ENCODE measurements around the gene ATP6V1F.

ATP6V1F gene

DNA sequence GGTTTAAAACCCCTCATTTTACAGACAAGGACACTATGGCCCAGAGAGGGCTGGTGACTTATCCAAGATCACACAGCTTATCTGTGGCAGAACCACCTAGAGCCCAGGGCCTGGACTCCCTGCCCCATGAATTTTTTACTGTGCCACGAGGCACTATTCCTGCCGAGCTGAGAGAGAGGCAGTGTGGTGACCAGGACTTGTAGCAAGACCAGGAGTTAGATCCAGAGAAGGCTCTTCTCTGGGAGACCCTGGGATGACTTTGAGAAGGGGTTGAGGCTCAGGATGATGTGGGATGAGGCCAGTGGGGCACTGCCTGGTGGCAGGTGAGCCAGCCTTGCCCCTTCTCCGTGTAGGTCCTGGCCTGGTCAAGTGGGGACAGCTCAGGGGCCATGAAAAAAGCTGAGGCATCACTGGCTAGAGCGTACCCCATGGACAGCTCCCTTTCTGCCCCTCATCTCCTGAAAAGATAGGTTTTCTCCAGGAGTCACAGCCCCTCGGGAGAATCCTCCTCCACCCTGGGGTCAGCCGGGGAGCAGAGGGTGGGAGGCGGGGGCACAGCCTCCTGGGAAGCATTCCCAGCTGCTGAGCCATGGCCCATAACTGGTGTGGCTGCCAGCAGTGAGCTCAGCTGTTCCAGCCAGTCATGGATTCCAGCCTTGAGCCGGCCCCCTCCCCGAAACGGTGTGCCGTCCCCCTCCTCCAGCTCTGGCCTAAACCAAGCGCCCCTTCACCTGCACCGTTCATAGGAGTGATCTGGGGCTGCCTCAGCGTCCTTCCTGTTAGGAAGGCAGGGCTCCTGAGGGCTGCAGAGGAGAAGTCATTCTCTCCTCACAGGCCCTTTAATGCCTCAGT lies 26.6 kb upstream of the ATP6V1F start:
- no peak for DNase-seq

DNA sequence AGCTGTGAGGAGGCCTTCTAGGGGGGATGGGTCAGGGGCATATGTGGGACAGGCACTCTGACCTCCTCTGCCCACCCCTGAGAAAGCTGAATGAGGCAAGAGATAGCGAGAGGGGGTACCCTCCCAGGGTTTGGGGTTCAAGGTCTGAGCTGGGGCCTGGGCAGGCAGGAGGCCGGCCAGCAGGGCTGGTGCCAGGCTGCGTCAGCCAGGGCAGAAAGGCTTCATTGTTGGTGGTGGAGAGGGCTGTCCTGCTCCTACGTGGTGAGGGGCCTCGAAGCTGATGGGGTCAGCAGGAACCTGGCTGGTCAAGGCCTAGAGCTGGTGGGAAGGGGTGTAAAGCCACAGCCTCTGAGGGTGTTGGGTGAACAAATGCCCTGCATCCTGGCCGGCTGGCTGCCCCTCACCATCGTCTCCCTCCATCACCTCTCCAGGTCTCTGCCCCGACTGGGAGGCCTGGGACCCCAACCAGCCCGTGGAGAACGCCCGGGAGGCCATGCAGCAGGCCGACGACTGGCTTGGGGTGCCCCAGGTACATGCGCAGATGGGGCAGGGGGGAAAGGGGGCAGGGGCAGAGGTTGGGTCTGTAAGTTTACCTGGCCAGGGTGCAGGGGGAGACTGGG lies 25.8 kb upstream of the ATP6V1F start:
- DNase-seq: no peak

DNA sequence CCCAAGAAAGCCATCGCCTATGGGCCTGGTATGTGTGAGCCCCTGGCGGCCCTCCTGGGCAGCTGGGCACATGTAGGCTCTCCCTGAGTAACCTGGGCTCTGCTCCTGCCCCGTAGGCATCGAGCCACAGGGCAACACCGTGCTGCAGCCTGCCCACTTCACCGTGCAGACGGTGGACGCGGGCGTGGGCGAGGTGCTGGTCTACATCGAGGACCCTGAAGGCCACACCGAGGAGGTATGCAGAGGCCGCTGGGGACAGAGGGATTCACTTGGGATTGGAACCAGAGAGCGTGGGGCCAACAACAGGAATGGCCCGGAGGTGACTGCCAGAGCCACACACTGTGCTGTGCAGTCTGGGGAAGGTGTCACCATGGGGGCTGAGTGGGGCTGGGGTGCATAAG lies 25.1 kb upstream of the ATP6V1F start:
- DNase-seq: no peak

DNA sequence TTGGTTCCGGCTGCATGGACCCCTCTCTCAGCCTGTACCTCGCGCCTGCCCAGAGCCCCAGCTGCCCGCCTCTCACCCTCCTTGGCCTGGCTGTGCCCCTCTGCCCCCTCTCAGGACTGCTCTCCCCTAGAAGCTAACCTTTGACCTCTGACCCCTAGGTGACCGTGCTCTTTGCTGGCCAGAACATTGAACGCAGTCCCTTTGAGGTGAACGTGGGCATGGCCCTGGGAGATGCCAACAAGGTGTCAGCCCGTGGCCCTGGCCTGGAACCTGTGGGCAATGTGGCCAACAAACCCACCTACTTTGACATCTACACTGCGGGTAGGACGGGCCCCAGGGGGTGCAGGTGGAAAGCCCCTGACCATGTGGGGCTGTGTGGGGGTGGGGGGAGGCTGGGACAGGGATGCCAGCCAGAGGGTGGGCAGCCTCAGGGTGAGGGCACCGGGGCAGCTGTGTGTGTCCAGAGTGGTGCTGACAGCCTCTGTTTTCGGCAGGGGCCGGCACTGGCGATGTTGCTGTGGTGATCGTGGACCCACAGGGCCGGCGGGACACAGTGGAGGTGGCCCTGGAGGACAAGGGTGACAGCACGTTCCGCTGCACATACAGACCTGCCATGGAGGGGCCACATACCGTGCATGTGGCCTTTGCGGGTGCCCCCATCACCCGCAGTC lies 24.4 kb upstream of the ATP6V1F start:
- DNase-seq: no peak

DNA sequence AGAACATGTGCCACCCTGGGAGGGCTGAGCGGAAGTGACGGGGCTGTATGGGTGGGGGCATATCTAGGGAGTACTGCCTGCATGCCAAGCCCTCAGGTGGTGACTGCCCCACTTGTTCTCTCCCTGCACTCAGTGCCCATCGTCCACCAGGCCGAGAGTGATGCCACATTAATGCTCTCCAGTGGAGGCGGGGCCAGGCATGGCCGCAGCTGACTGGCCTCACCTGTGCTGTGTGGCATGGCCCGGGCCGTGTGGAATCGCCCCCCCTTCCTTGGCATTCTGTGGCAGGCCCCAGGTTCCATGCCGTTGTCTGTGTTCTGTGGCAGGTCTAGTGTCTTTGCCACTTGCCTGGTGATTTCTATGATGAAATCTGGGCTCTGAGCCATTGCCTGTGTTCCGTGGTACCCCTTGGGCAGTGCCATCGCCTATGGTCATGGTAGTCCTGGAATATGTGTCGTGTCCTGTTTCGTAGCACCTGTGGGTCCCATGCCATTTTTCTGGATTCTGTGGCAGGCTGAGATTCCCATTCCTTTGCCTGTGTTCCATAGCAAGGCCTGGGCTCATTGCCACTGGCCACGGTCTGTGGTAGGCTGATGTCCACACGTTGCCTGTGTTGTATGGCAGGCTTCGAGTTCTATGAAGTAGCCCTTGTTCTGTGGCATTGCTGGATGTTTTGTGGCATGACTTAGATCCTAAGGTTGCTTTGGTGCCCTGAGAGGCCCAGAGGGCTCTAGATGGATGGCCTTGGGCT lies 23.5 kb upstream of the ATP6V1F start:
- no peak for DNase-seq

DNA sequence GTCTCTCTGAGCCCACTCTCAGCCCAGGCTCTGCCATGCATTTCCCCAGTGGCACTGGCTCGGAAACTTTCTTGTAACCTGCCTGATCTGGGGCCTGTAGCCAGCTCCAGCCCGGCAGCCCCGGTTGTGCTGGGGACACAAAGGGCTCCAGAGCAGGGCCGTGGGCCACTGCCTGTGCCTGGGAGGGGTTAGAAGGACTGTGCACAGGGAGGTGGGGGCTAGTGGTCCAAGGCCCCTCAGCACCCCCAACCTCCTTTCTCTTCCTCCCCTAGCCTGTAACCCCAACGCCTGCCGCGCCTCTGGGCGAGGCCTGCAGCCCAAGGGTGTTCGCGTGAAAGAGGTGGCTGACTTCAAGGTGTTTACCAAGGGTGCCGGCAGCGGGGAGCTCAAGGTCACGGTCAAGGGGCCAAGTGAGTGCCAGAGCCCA lies 22.9 kb upstream of the ATP6V1F start:
- DNase-seq: no peak

DNA sequence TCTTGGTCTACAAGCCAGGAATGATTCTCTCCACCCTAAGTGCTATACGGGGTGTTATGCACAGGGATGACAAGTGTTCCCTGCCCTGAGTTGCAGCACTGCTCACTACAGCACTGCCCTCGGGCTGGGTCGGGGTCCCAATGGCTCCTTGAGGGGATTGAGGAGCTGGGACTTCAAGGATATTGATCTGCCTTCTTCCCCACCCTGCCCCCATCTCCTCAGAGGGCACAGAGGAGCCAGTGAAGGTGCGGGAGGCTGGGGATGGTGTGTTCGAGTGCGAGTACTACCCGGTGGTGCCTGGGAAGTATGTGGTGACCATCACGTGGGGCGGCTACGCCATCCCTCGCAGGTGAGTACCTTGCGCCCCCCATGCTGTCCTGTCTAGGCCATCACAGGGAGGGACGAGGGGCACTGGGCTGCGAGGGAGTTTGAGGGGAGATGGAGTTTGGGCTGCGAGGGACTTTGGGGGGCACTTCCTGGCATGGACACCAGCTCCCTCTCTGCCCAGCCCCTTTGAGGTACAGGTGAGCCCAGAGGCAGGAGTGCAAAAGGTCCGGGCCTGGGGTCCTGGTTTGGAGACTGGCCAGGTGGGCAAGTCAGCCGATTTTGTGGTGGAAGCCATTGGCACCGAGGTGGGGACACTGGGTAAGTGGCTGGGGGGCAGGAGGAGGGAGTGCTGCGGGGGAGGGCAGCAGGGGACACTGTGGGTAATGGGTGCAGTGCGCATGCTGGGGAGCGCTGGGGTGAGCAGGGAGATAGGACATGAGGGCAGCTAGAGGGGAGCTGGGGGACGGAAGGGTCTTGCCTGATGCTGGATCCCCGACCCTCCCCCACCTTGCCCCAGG lies 22.1 kb upstream of the ATP6V1F start:
- DNase-seq: no peak

DNA sequence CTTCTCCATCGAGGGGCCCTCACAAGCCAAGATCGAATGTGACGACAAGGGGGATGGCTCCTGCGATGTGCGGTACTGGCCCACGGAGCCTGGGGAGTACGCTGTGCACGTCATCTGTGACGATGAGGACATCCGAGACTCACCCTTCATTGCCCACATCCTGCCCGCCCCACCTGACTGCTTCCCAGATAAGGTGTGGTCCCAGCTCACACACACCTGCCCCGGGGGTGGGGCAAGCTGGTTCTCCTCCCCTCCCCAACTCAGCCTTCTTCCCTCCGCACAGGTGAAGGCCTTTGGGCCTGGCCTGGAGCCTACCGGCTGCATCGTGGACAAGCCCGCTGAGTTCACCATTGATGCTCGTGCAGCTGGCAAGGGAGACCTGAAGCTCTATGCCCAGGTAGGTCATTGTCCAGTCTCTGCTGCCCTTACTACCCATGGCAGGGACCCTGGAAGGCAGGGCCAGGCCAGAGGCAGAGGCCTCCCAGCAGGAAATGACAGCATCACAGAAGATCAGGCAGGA lies 21.4 kb upstream of the ATP6V1F start:
- no peak for DNase-seq

DNA sequence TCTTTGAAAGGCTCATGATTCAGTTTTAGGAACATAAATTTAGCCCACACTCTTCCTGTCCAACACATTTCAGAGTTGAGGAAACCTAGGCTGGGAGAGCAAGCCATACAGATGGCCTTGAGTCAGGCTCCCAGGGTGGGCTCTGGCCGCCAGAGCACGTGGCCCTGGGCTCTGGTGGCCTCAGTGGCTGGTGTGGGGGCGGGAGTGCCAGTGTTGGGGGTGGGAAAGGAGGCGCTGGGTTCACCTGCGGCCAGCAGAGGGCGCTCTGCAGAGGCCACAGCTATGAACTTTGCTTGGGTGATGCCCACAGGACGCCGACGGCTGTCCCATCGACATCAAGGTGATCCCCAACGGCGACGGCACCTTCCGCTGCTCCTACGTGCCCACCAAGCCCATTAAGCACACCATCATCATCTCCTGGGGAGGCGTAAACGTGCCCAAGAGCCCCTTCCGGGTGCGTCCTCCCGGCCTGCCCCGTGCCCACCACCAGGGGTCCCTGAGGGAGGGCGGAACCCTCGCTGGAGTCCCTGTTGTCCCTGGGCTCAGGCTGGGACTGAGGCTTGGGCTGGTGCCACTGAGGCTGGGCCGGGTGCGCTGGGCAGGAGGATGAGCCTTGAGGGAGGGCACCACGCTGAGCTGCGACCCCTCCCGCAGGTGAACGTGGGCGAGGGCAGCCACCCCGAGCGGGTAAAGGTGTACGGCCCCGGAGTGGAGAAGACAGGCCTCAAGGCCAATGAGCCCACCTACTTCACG lies 20.6 kb upstream of the ATP6V1F start:
- no peak for DNase-seq

DNA sequence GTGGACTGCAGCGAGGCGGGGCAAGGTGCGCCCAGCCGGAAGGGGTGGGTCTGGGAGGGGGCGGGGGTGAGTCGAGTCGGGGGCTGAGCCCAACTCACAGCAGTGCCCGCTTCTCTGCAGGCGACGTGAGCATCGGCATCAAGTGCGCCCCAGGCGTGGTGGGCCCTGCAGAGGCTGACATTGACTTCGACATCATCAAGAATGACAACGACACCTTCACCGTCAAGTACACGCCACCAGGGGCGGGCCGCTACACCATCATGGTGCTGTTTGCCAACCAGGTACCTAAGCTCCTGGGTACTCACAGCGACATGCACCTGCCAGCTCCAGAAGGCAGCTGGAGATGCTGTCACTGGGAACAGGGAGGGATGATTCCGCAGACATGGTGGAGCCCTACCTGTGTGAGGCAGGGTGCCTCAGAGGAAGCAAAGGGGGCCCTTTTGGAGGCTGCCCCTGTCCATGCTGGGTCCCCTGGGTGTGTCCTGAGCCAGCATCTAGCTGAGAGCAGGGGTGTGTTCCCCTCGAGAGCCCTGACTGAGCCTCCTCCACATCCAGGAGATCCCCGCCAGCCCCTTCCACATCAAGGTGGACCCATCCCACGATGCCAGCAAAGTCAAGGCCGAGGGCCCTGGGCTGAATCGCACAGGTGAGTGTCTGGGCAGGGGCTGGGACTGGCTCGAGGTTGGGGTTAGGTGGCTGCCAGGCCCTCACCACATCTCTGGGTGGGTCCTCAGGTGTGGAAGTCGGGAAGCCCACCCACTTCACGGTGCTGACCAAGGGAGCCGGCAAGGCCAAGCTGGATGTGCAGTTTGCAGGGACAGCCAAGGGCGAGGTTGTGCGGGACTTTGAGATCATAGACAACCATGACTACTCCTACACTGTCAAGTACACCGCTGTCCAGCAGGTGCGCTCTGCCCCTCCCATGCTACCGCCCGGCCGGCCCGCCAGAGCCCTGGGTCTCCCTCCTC lies 19.7 kb upstream of the ATP6V1F start:
- DNase-seq: no peak

DNA sequence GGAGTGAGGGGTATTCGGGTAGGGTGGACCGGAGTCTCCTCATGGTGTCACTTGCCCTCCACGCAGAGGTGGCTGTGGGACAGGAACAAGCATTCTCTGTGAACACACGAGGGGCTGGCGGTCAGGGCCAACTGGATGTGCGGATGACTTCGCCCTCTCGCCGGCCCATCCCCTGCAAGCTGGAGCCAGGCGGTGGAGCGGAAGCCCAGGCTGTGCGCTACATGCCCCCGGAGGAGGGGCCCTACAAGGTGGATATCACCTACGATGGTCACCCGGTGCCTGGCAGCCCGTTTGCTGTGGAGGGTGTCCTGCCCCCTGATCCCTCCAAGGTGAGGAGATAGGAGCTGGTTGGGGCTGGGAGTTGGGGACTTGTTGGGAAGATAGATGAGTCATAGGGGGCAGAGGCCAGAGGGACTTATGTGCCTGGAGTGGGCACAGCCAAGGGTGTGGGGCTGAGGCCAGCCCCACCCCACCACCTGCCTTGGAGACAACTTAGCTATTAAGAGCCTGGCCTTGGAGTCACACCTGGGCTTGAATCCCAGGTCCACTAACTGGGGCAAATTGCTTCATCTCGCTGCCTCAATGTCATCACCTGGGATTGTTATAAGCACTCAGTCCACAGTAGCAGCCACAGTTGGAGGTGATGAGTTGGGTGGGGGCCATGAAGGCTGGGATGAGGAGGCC lies 18.6 kb upstream of the ATP6V1F start:
- no peak for DNase-seq

DNA sequence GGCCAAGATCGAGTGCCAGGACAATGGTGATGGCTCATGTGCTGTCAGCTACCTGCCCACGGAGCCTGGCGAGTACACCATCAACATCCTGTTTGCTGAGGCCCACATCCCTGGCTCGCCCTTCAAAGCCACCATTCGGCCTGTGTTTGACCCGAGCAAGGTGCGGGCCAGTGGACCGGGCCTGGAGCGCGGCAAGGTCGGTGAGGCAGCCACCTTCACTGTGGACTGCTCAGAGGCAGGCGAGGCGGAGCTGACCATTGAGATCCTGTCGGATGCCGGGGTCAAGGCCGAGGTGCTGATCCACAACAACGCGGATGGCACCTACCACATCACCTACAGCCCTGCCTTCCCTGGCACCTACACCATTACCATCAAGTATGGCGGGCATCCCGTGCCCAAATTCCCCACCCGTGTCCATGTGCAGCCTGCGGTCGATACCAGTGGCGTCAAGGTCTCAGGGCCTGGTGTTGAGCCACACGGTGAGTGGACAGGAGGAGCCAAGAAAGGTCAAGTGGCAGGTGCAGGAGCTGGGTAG lies 17.8 kb upstream of the ATP6V1F start:
- no peak for DNase-seq

DNA sequence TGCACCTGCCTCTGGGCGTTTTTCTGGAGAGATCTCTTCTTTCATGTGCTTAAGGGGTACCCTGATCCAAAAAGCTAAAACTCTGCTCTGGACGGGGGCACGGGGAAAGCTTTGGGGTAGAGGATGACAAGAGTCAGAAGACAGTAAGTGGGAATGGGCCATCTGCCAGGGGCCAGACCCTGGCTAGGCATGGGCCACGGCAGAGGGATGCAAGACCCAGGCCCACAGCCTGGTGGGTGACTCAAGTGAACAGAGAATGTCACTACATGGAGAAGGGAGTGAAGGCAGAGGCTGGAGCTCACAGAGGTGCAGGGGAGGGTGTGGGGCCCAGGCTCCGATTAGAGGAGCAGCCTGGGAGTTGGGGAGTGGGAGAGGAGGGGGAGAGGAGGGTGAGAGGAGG lies 17.2 kb upstream of the ATP6V1F start:
- DNase-seq: no peak

DNA sequence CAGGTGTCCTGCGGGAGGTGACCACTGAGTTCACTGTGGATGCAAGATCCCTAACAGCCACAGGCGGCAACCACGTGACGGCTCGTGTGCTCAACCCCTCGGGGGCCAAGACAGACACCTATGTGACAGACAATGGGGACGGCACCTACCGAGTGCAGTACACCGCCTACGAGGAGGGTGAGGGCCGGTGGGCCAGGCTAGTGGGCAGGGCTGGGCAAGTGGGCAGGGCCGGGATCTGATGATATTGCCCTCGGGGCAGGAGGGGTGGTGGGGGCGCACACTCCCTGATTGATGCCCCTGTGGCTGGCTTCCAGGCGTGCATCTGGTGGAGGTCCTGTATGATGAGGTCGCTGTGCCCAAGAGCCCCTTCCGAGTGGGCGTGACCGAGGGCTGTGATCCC lies 16.7 kb upstream of the ATP6V1F start:
- no peak for DNase-seq

DNA sequence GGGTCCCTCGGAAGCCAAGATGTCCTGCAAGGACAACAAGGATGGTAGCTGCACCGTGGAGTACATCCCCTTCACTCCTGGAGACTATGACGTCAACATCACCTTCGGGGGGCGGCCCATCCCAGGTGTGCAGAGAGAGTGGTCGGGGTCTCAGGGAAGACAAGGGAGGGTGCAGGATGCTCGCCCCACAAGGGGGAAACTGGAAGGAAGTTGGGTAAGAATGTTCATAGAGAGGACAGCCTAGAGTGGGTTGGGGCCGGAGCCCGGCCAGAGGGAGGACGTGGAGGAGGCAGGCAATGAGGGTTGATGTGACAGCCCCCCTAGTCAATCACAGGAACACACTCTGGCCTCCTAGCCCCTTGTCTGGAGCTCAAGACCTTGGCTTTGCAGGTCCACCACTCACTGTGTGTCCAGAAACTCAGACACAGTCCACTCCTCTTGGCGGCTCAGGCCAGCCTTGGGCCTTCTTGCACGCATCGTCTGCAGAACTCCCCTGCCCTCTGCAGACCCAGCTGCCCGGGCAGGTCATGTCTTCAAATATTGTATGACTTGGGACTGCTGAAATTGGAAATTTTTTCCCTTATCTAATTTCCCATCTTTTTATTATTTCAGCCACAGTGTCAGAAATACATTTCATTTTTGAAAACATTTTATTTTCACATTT lies 15.7 kb upstream of the ATP6V1F start:
- no peak for DNase-seq

DNA sequence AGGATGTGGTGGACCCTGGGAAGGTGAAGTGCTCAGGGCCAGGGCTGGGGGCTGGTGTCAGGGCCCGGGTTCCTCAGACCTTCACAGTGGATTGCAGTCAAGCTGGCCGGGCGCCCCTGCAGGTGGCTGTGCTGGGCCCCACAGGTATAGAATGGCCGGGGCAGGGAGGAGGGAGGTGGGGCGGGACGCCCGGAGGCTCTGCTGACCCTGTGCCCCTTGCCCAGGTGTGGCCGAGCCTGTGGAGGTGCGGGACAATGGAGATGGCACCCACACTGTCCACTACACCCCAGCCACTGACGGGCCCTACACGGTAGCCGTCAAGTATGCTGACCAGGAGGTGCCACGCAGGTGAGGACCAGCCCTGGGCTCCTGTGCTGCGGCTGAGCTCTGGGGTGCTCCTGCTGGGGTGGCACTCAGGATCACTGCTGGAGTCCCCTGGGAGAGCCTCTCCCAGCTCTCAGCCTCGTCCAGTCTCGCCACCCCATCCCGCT lies 14.9 kb upstream of the ATP6V1F start:
- no peak for DNase-seq

DNA sequence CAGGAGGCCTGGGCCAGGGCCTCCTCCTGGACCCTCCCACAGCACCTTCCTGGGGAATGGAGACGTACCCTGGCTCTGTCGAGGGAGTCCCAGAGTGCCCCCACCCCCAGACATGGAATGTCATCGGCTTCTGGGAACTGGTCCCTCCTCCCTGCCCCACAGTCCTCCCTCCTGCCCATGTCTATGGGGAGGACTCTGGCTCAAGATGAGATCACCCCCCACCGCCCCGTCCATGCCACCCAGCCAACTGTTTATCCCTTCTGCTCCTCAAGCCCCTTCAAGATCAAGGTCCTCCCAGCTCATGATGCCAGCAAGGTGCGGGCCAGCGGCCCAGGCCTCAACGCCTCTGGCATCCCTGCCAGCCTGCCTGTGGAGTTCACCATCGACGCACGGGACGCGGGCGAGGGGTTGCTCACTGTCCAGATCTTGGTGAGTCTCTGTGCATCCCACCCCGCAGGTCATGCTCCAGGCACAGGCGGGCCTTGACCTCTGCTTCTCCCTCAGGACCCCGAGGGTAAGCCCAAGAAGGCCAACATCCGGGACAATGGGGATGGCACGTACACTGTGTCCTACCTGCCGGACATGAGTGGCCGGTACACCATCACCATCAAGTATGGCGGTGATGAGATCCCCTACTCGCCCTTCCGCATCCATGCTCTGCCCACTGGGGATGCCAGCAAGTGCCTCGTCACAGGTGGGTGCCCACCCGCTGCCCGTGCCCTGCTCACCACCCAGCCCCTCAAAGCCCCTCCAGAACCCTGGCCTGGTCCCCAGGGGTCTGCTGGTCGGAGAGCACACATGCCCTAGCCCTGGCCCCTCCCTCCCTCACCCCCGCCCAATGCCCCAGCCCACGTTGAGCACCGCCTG lies 14.1 kb upstream of the ATP6V1F start:
- no peak for DNase-seq

DNA sequence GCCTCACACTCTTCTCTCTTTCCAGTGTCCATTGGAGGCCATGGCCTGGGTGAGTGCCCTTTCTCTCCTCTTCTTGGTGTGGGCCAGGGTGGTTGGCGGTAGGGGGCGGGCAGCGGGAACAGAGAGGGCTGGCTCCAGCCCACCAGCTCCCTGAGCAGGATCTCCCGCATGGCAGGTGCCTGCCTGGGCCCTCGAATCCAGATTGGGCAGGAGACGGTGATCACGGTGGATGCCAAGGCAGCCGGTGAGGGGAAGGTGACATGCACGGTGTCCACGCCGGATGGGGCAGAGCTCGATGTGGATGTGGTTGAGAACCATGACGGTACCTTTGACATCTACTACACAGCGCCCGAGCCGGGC lies 13.5 kb upstream of the ATP6V1F start:
- no peak for DNase-seq

Data from NCI-H446 (cell line).